ENCODE data around the gene EXOSC2. TPM values are rescaled to one million over a fixed set of nuclear protein-coding genes. Genes with fewer than 3 reads are reported as not detected.

The EXOSC2 gene
- polyA plus RNA-seq, 2 donors = 14.3 to 17.4 TPM

- no peaks in the 10 kb centered on the region for H3K4me1 ChIP-seq (ENCODE audit: control insufficient read depth in 2 of 2, insufficient read depth in 2 of 2, low read length in 1 of 2)
- H3K27me3 ChIP-seq (ENCODE audit: control insufficient read depth in 1 of 2, insufficient read depth in 2 of 2, low read length in 2 of 2) = no peaks in the 10 kb centered on the region
- no peak overlapping the region for H3K4me3 ChIP-seq (ENCODE audit: low read depth in 1 of 2, low read length in 2 of 2)
- WGBS, 2 donors = 54 to 60% methylated on average over 3 of the region's 3 CpGs
- H3K27ac ChIP-seq (ENCODE audit: low read depth in 2 of 2, low read length in 1 of 2) = no peak overlapping the region
- no peaks in the 10 kb centered on the region for H3K36me3 ChIP-seq (ENCODE audit: control insufficient read depth in 2 of 2, insufficient read depth in 2 of 2, low read length in 1 of 2)
- no peaks in the 10 kb centered on the region for H3K9me3 ChIP-seq (ENCODE audit: control insufficient read depth in 2 of 2, insufficient read depth in 1 of 2, low read depth in 1 of 2, low read length in 1 of 2)
Measured at GRCh38 chr9:130728721-130729120, 35.1 kb downstream of the EXOSC2 start.

GRCh38 chr9:130729145-130729544 lies 35.6 kb downstream of the EXOSC2 start:
- Histone ChIP-seq H3K9me3 (ENCODE audit: control insufficient read depth in 2 of 2, insufficient read depth in 1 of 2, low read depth in 1 of 2, low read length in 1 of 2) (no peaks in the 10 kb centered on the region), H3K4me3 (ENCODE audit: low read depth in 1 of 2, low read length in 2 of 2) (no peak overlapping the region), H3K27ac (ENCODE audit: low read depth in 2 of 2, low read length in 1 of 2) (no peak overlapping the region), H3K36me3 (ENCODE audit: control insufficient read depth in 2 of 2, insufficient read depth in 2 of 2, low read length in 1 of 2) (no peaks in the 10 kb centered on the region), H3K4me1 (ENCODE audit: control insufficient read depth in 2 of 2, insufficient read depth in 2 of 2, low read length in 1 of 2) (no peaks in the 10 kb centered on the region), H3K27me3 (ENCODE audit: control insufficient read depth in 1 of 2, insufficient read depth in 2 of 2, low read length in 2 of 2) (no peaks in the 10 kb centered on the region)
- WGBS, 2 donors = 90 to 91% methylated on average over 2 of the region's 2 CpGs

GRCh38 chr9:130731355-130731754 lies 37.8 kb downstream of the EXOSC2 start:
- 61 to 77% methylated on average over 2 of the region's 2 CpGs for WGBS, 2 donors
- Histone ChIP-seq H3K27ac (ENCODE audit: low read depth in 2 of 2, low read length in 1 of 2) (no peak overlapping the region), H3K27me3 (ENCODE audit: control insufficient read depth in 1 of 2, insufficient read depth in 2 of 2, low read length in 2 of 2) (no peaks in the 10 kb centered on the region), H3K4me3 (ENCODE audit: low read depth in 1 of 2, low read length in 2 of 2) (no peak overlapping the region), H3K9me3 (ENCODE audit: control insufficient read depth in 2 of 2, insufficient read depth in 1 of 2, low read depth in 1 of 2, low read length in 1 of 2) (no peaks in the 10 kb centered on the region), H3K36me3 (ENCODE audit: control insufficient read depth in 2 of 2, insufficient read depth in 2 of 2, low read length in 1 of 2) (no peaks in the 10 kb centered on the region), H3K4me1 (ENCODE audit: control insufficient read depth in 2 of 2, insufficient read depth in 2 of 2, low read length in 1 of 2) (no peaks in the 10 kb centered on the region)

DNA sequence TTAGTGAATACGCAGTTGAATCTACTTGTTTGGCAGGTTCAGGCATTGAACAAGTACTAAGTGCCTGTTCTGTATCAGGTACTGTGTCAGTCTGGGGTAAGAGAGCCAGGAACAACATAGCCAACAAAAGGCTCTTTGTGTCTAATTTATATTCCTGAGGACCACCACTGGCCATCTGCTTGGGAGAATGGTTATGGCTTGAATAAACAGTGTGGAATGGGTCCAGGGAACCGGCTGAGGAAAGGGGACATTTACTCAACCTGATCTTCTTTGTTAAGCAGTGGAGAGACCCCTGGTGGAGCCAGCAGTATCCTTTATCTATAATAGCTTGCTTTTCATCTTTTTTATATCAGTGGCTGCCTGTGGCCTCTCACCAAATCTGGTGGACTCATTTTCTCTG lies 38.6 kb downstream of the EXOSC2 start:
- Histone ChIP-seq H3K36me3 (ENCODE audit: control insufficient read depth in 2 of 2, insufficient read depth in 2 of 2, low read length in 1 of 2) (no peaks in the 10 kb centered on the region), H3K4me1 (ENCODE audit: control insufficient read depth in 2 of 2, insufficient read depth in 2 of 2, low read length in 1 of 2) (no peaks in the 10 kb centered on the region), H3K4me3 (ENCODE audit: low read depth in 1 of 2, low read length in 2 of 2) (no peak overlapping the region), H3K9me3 (ENCODE audit: control insufficient read depth in 2 of 2, insufficient read depth in 1 of 2, low read depth in 1 of 2, low read length in 1 of 2) (no peaks in the 10 kb centered on the region), H3K27ac (ENCODE audit: low read depth in 2 of 2, low read length in 1 of 2) (no peak overlapping the region), H3K27me3 (ENCODE audit: control insufficient read depth in 1 of 2, insufficient read depth in 2 of 2, low read length in 2 of 2) (no peaks in the 10 kb centered on the region)
- 52 to 54% methylated on average over 2 of the region's 2 CpGs for WGBS, 2 donors

GRCh38 chr9:130732793-130733221 lies 39.2 kb downstream of the EXOSC2 start:
- 57 to 71% methylated on average over 5 of the region's 5 CpGs for WGBS, 2 donors
- no peaks in the 10 kb centered on the region for H3K4me1 ChIP-seq (ENCODE audit: control insufficient read depth in 2 of 2, insufficient read depth in 2 of 2, low read length in 1 of 2)
- no peaks in the 10 kb centered on the region for H3K36me3 ChIP-seq (ENCODE audit: control insufficient read depth in 2 of 2, insufficient read depth in 2 of 2, low read length in 1 of 2)
- H3K27me3 ChIP-seq (ENCODE audit: control insufficient read depth in 1 of 2, insufficient read depth in 2 of 2, low read length in 2 of 2) = no peaks in the 10 kb centered on the region
- H3K27ac ChIP-seq (ENCODE audit: low read depth in 2 of 2, low read length in 1 of 2) = no peak overlapping the region
- H3K4me3 ChIP-seq (ENCODE audit: low read depth in 1 of 2, low read length in 2 of 2) = no peak overlapping the region
- no peaks in the 10 kb centered on the region for H3K9me3 ChIP-seq (ENCODE audit: control insufficient read depth in 2 of 2, insufficient read depth in 1 of 2, low read depth in 1 of 2, low read length in 1 of 2)

GRCh38 chr9:130735566-130735965 lies 42.0 kb downstream of the EXOSC2 start:
- H3K4me3 ChIP-seq (ENCODE audit: low read depth in 1 of 2, low read length in 2 of 2) = no peak overlapping the region
- no peaks in the 10 kb centered on the region for H3K27me3 ChIP-seq (ENCODE audit: control insufficient read depth in 1 of 2, insufficient read depth in 2 of 2, low read length in 2 of 2)
- no peaks in the 10 kb centered on the region for H3K9me3 ChIP-seq (ENCODE audit: control insufficient read depth in 2 of 2, insufficient read depth in 1 of 2, low read depth in 1 of 2, low read length in 1 of 2)
- no peaks in the 10 kb centered on the region for H3K36me3 ChIP-seq (ENCODE audit: control insufficient read depth in 2 of 2, insufficient read depth in 2 of 2, low read length in 1 of 2)
- no peaks in the 10 kb centered on the region for H3K4me1 ChIP-seq (ENCODE audit: control insufficient read depth in 2 of 2, insufficient read depth in 2 of 2, low read length in 1 of 2)
- H3K27ac ChIP-seq (ENCODE audit: low read depth in 2 of 2, low read length in 1 of 2) = no peak overlapping the region
- WGBS, 2 donors = 89% methylated on average over 4 of the region's 4 CpGs

DNA sequence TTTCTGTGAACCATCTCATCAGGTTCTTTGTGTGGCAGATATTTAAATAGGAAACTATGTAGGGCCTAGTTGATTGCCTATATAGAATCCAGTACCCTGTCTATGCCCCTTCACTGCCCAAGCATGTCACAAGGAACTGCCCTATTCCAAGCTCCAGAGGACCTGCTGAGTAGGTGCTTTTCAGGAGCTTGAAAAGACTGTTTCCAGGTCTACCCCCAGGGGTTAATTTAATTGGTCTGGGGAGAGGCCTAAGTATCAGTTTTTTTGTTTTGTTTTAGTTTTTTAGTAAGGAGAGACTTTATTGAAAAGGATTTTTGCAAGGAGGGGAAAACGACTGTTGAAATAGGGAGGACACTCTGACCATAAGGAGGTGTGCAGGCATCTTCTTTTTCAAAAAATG lies 43.3 kb downstream of the EXOSC2 start:
- H3K27ac ChIP-seq (ENCODE audit: low read depth in 2 of 2, low read length in 1 of 2) = no peak overlapping the region
- H3K9me3 ChIP-seq (ENCODE audit: control insufficient read depth in 2 of 2, insufficient read depth in 1 of 2, low read depth in 1 of 2, low read length in 1 of 2) = no peaks in the 10 kb centered on the region
- no peaks in the 10 kb centered on the region for H3K4me1 ChIP-seq (ENCODE audit: control insufficient read depth in 2 of 2, insufficient read depth in 2 of 2, low read length in 1 of 2)
- 85 to 95% methylated on average over 1 of the region's 1 CpG for WGBS, 2 donors
- H3K27me3 ChIP-seq (ENCODE audit: control insufficient read depth in 1 of 2, insufficient read depth in 2 of 2, low read length in 2 of 2) = no peaks in the 10 kb centered on the region
- no peaks in the 10 kb centered on the region for H3K36me3 ChIP-seq (ENCODE audit: control insufficient read depth in 2 of 2, insufficient read depth in 2 of 2, low read length in 1 of 2)
- no peak overlapping the region for H3K4me3 ChIP-seq (ENCODE audit: low read depth in 1 of 2, low read length in 2 of 2)

DNA sequence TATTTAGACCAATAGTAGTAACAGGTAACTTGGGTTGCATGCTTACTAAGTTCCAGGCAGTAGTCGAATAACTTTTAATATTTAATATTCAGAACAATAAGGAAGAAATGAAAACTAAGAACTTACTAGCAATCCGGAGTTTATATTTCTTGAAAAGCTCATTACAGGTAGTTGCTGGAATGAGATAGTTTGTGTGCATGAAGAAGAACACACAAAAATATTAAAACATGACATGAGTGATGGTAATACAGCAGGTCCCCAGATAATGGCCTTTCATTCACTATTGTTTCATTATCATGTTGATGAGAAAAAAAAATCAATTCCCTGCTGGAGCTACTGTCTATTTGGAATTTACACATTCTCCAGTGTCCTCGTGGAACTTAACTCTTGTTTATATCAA lies 44.7 kb downstream of the EXOSC2 start:
- Histone ChIP-seq H3K36me3 (ENCODE audit: control insufficient read depth in 2 of 2, insufficient read depth in 2 of 2, low read length in 1 of 2) (no peaks in the 10 kb centered on the region), H3K4me3 (ENCODE audit: low read depth in 1 of 2, low read length in 2 of 2) (no peak overlapping the region), H3K4me1 (ENCODE audit: control insufficient read depth in 2 of 2, insufficient read depth in 2 of 2, low read length in 1 of 2) (no peaks in the 10 kb centered on the region), H3K9me3 (ENCODE audit: control insufficient read depth in 2 of 2, insufficient read depth in 1 of 2, low read depth in 1 of 2, low read length in 1 of 2) (no peaks in the 10 kb centered on the region), H3K27ac (ENCODE audit: low read depth in 2 of 2, low read length in 1 of 2) (no peak overlapping the region), H3K27me3 (ENCODE audit: control insufficient read depth in 1 of 2, insufficient read depth in 2 of 2, low read length in 2 of 2) (no peaks in the 10 kb centered on the region)
- 81 to 90% methylated on average over 3 of the region's 3 CpGs for WGBS, 2 donors

DNA sequence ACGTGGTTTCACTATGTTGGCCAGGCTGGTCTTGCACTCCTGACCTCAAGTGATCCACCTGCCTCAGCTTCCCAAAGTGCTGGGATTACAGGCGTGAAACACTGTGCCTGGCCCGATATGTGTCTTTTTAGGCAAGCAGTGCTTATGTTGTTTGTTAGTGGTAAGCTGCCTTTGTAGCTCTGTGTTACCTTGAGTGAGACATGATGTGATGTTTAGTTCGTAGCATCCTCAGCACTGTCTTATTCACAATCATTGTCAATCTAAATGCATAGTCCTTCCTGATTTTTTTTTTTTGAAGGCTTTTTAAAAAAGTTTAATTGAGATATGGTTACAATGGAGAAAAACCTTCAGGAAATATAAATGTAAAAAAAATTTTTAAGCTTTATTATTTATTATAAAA lies 45.5 kb downstream of the EXOSC2 start:
- Histone ChIP-seq H3K4me3 (ENCODE audit: low read depth in 1 of 2, low read length in 2 of 2) (no peak overlapping the region), H3K27me3 (ENCODE audit: control insufficient read depth in 1 of 2, insufficient read depth in 2 of 2, low read length in 2 of 2) (no peaks in the 10 kb centered on the region), H3K36me3 (ENCODE audit: control insufficient read depth in 2 of 2, insufficient read depth in 2 of 2, low read length in 1 of 2) (no peaks in the 10 kb centered on the region), H3K9me3 (ENCODE audit: control insufficient read depth in 2 of 2, insufficient read depth in 1 of 2, low read depth in 1 of 2, low read length in 1 of 2) (no peaks in the 10 kb centered on the region), H3K4me1 (ENCODE audit: control insufficient read depth in 2 of 2, insufficient read depth in 2 of 2, low read length in 1 of 2) (no peaks in the 10 kb centered on the region), H3K27ac (ENCODE audit: low read depth in 2 of 2, low read length in 1 of 2) (no peak overlapping the region)
- WGBS, 2 donors = 90 to 91% methylated on average over 4 of the region's 4 CpGs

DNA sequence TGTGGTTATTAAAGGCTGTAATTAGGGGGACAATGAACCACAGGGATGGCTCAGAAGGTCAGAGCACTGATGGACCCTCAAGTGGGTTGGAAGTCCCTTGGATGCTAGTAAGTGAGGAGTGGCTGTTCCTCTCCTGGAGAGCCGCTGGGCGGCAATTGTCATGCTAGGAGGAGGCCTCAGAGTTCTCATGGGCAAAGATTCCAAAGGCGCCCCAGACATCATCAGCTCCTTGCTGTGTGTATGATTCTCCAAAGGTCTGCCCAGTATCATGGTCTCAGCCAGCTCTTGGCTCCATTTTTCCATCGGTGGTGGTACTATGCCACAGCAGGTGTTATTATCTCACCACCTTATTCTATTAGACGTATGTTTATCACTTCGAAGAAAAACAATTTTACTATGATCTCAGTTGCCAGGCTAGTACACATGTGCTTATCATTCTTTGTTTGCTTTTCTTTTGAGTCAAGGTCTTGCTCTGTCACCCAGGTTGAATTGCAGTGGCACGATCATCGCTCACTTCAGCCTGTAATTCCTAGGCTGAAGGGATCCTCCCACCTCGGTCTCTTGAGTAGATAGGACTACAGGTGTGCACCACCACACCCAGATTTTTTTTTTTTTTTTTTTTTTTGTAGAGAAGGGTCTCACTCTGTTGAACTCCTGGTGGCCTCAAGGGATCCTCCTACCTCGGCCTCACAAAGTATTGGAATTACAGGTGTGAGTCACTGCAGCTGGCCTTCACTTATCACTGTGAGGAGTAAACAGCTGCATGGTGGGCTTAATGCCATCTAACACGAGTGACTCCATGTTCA lies 46.8 kb downstream of the EXOSC2 start:
- Histone ChIP-seq H3K27ac (ENCODE audit: low read depth in 2 of 2, low read length in 1 of 2) (no peak overlapping the region), H3K4me3 (ENCODE audit: low read depth in 1 of 2, low read length in 2 of 2) (no peak overlapping the region), H3K36me3 (ENCODE audit: control insufficient read depth in 2 of 2, insufficient read depth in 2 of 2, low read length in 1 of 2) (no peaks in the 10 kb centered on the region), H3K4me1 (ENCODE audit: control insufficient read depth in 2 of 2, insufficient read depth in 2 of 2, low read length in 1 of 2) (no peaks in the 10 kb centered on the region), H3K27me3 (ENCODE audit: control insufficient read depth in 1 of 2, insufficient read depth in 2 of 2, low read length in 2 of 2) (no peaks in the 10 kb centered on the region), H3K9me3 (ENCODE audit: control insufficient read depth in 2 of 2, insufficient read depth in 1 of 2, low read depth in 1 of 2, low read length in 1 of 2) (no peaks in the 10 kb centered on the region)
- 81 to 93% methylated on average over 11 of the region's 11 CpGs for WGBS, 2 donors

All from esophagus (tissue), 2 donors.